ENCODE data around the gene GARNL3. TPM values are rescaled to one million over a fixed set of nuclear protein-coding genes. Genes with fewer than 3 reads are reported as not detected.

Gene GARNL3
- polyA plus RNA-seq, 1 donor from 2014 or later = 20.0 TPM

GRCh38 chr9:127388037-127388855 lies 123.7 kb downstream of the GARNL3 start:
- Histone ChIP-seq H3K27me3 (ENCODE audit: insufficient read depth, low read depth, low read length) (no peaks in the 10 kb centered on the region), H3K4me3 (ENCODE audit: low read length) (peak overlapping the region; percentile 30), H2AFZ (ENCODE audit: low read depth, low read length) (no peak overlapping the region), H3K9me3 (ENCODE audit: low read length) (no peaks in the 10 kb centered on the region), H3K9me2 (ENCODE audit: insufficient read depth, low read length) (no peaks in the 10 kb centered on the region), H3K36me3 (ENCODE audit: insufficient read depth, low read length) (no peaks in the 10 kb centered on the region), H3K9ac (ENCODE audit: low read length) (peak overlapping the region; percentile 38), H3K79me2 (replicated peaks; ENCODE audit: insufficient read depth, low read length) (no peaks in the 10 kb centered on the region), H3F3A (ENCODE audit: insufficient read depth, low read length, poor library complexity, severe bottlenecking) (peaks cover 3% of the 10 kb centered on the region), H4K20me1 (ENCODE audit: insufficient read depth) (no peaks in the 10 kb centered on the region), H3K27ac (ENCODE audit: low read length) (peak overlapping the region; percentile 71), H3K4me2 (ENCODE audit: low read length) (peak overlapping the region; percentile 33)
- TF ChIP-seq SMC3 (conservative IDR thresholded peaks at IDR 0.05; ENCODE audit: poor library complexity) (peak; percentile 33), CTCF (IDR thresholded peaks at IDR 0.05; ENCODE audit: poor library complexity, severe bottlenecking) (no peak), MXI1 (conservative IDR thresholded peaks at IDR 0.05; ENCODE audit: poor library complexity, severe bottlenecking) (peak; percentile 49), RAD21 (conservative IDR thresholded peaks at IDR 0.05) (peak; percentile 38), POLR2AphosphoS5 (IDR thresholded peaks at IDR 0.05) (peak; percentile 42), EZH2 (IDR thresholded peaks at IDR 0.05; ENCODE audit: borderline replicate concordance, insufficient read depth, low read length, poor library complexity, severe bottlenecking) (no peak), TAF1 (IDR thresholded peaks at IDR 0.05; ENCODE audit: low read depth) (no peak), EP300 (conservative IDR thresholded peaks at IDR 0.05; ENCODE audit: poor library complexity, severe bottlenecking) (peak; percentile 56), REST (IDR thresholded peaks at IDR 0.05; ENCODE audit: borderline replicate concordance) (no peak)

GRCh38 chr9:127388856-127389238 lies 124.3 kb downstream of the GARNL3 start:
- Histone ChIP-seq H3K36me3 (ENCODE audit: insufficient read depth, low read length) (no peaks in the 10 kb centered on the region), H3K79me2 (replicated peaks; ENCODE audit: insufficient read depth, low read length) (no peaks in the 10 kb centered on the region), H3F3A (ENCODE audit: insufficient read depth, low read length, poor library complexity, severe bottlenecking) (peaks cover 3% of the 10 kb centered on the region), H3K9ac (ENCODE audit: low read length) (peak overlapping the region; percentile 38), H3K9me2 (ENCODE audit: insufficient read depth, low read length) (no peaks in the 10 kb centered on the region), H3K9me3 (ENCODE audit: low read length) (no peaks in the 10 kb centered on the region), H4K20me1 (ENCODE audit: insufficient read depth) (no peaks in the 10 kb centered on the region), H2AFZ (ENCODE audit: low read depth, low read length) (no peak overlapping the region), H3K4me3 (ENCODE audit: low read length) (peak overlapping the region; percentile 30), H3K4me2 (ENCODE audit: low read length) (peak overlapping the region; percentile 33), H3K27me3 (ENCODE audit: insufficient read depth, low read depth, low read length) (no peaks in the 10 kb centered on the region), H3K27ac (ENCODE audit: low read length) (peak overlapping the region; percentile 71)
- peak; percentile 4 for TF ChIP-seq SMC3 (conservative IDR thresholded peaks at IDR 0.05; ENCODE audit: poor library complexity)
- no peak for TF ChIP-seq MXI1 (conservative IDR thresholded peaks at IDR 0.05; ENCODE audit: poor library complexity, severe bottlenecking)

All from neural cell (in vitro differentiated cells).